DMS 273 treated with DMSO at 0.1 percent for 48 hours (cell line): Measurements from ENCODE around the gene DHX30.
"Not testable (repeated sequence)": the region's sequence is repeated elsewhere in the genome, so short reads cannot be mapped to it uniquely, and the experiment has no call there.

Source experiments
- DNase-seq: peaks from one replicate; lab custom pipeline; 2025; lab: John Stamatoyannopoulos, UW

The DHX30 gene

GRCh38 chr3:47884603-47885002 is 81.7 kb downstream of the DHX30 start:
- DNase-seq = no peak

GRCh38 chr3:47885168-47885567 is 82.2 kb downstream of the DHX30 start:
- no peak for DNase-seq

- not testable (repeated sequence) for DNase-seq
These were observed 85.1 kb downstream of the DHX30 start for GRCh38 chr3:47887991-47888390.

GRCh38 chr3:47888986-47889757 is 86.2 kb downstream of the DHX30 start:
- no peak for DNase-seq

- no peak for DNase-seq
These were observed 87.3 kb downstream of the DHX30 start for GRCh38 chr3:47890126-47890827.

- no peak for DNase-seq
These were observed 88.1 kb downstream of the DHX30 start for GRCh38 chr3:47890828-47891612.

- no peak for DNase-seq
These were observed 88.7 kb downstream of the DHX30 start for GRCh38 chr3:47891613-47892005.

- no peak for DNase-seq
These were observed 89.5 kb downstream of the DHX30 start for GRCh38 chr3:47892286-47893040.

GRCh38 chr3:47895241-47895640 is 92.3 kb downstream of the DHX30 start:
- DNase-seq = no peak

- no peak for DNase-seq
These were observed 93.8 kb downstream of the DHX30 start for GRCh38 chr3:47896736-47897135.

- DNase-seq = no peak
These were observed 95.0 kb downstream of the DHX30 start for GRCh38 chr3:47897954-47898353.

GRCh38 chr3:47899495-47900108 is 96.7 kb downstream of the DHX30 start:
- no peak for DNase-seq
